Activated CD4-positive, alpha-beta T cell treated with anti-CD3 and anti-CD28 coated beads, Interleukin-2, amount 50 U/mL, for 48 hours (primary cell): ENCODE results near the gene FOS.
"Not testable (repeated sequence)": the region's sequence is repeated elsewhere in the genome, so short reads cannot be mapped to it uniquely, and the experiment has no call there.

Experiments used
- DNase-seq, 2 experiments: peaks; one replicate each; pipeline ENCODE4 v3.0.0-alpha.2; 2020

The FOS gene

GRCh38 chr14:75278422-75279152 lies at the start of gene FOS:
FOS (plus strand) TSS chr14:75278828; CDS start chr14:75278983, 155 bp downstream.
- peak; percentile 84 to 89 for DNase-seq

- DNase-seq, result no peak
Measured at GRCh38 chr14:75229661-75230139, 48.9 kb upstream of the FOS start.

DNA sequence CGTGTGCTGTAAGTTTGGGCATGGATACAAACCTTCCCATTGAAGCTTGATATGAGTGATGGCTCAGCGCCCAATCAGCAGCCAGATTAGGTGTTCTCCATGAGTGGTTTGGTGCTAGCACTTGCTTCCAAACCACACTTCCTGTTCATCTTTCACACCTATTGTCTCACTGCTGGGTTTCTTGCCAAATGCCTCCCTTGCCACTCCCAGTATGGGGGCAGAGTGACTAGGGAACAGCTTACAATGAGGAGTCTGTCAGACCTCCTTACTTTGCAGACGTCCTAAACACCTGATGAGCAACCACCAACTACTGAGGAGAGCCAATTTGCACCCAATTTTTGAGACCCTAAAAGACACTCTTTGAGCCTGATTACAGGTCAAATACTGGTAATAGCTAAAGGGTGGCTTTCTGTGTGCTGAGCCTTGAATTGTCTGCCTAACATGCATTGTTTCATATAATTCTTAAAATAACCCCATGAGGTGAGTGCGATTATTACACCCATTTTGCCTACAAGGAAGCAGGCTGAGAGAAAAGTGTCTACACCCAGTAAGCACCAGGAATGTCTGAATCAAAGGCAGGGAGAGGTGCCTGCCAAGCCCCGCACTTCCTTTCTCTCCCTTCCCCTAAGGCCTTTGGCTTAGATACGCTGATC lies 48.4 kb upstream of the FOS start:
- peak; percentile 17 to 41 for DNase-seq

GRCh38 chr14:75231320-75231719 lies 47.3 kb upstream of the FOS start:
- DNase-seq, result no peak

- DNase-seq, result no peak
Measured at GRCh38 chr14:75232191-75232590, 46.4 kb upstream of the FOS start.

DNA sequence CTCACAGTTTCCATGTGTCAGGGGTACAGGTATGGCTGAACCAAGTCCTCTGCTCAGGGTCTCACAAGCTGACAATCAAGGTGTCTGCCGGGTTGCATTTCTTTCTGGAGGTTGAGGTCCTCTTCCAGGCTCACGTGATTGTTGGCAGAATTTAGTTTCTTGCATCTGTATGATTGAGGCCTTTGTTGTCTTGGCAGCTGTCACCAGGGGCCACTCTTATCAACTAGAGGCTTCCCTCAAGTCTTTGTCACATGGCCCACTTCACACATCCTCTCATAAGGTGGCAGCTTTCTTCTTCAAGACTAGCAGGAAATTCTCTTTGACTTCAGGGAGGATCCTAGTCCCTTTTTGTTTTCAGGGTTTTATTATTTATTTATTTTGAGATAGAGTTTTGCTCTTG lies 46.0 kb upstream of the FOS start:
- no peak for DNase-seq

DNA sequence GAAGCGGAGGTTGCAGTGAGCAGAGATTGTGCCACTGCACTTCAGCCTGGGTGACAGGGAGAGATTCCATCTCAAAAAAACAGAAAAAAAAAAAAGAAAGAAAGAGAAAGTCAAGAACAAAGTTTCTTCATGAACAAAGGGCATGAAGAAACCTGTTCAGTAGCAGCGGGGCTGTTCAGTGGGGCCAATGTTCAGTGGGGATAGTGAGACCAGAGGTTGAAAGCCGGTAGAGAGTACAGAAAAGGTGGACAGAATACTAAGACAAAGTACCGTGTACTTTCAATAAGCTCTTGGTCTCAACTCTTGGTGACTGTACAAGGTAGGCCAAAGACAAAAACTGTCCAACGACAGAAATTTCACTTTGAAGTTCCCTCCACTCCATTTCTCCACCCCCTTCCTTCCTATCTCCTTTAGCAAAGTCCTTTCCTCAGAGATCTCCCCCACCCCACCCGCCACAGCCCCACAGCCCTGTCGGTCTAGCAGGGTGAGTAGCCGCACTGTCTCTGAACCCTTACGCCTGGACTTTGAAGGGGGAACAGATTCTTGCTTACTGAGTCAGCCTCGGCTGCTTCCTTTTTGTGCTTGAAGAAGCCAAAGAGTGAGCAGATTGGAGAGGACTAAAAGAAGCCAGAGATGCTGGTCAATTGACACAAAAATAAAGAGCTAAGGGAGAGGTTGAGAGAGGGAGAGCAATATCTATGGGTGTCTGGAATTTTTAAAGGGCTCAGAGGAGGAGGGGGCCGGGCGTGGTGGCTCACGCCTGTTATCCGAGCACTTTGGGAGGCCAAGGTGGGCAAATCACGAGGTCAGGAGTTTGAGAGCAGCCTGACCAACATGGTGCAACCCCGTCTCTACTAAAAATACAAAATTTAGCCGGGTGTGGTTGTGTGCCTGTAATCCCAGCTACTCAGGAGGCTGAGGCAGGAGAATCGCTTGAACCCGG lies 44.2 kb upstream of the FOS start:
- DNase-seq, result no peak

GRCh38 chr14:75235198-75235597 lies 43.4 kb upstream of the FOS start:
- not testable (repeated sequence) for DNase-seq

DNA sequence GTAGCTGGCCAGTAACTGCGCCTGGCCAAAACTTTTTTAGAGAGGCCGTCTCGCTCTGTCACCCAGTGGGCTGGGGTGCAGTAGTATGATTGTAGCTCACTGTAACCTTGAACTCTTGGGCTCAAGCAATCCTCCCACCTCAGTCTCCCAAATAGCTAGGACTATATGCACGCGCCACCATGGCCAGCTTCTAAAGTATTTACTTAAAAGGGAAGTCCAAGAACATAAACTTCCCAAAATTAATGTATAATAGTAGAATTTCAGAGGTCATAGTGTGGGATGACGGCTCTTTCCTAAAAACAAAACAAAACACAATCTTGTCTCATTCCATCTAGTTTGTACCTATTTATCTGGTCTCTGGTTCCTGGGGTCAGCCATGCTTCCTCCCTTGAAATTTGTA lies 42.2 kb upstream of the FOS start:
- no peak for DNase-seq

- DNase-seq, result no peak
Measured at GRCh38 chr14:75236901-75237419, 41.7 kb upstream of the FOS start.

DNA sequence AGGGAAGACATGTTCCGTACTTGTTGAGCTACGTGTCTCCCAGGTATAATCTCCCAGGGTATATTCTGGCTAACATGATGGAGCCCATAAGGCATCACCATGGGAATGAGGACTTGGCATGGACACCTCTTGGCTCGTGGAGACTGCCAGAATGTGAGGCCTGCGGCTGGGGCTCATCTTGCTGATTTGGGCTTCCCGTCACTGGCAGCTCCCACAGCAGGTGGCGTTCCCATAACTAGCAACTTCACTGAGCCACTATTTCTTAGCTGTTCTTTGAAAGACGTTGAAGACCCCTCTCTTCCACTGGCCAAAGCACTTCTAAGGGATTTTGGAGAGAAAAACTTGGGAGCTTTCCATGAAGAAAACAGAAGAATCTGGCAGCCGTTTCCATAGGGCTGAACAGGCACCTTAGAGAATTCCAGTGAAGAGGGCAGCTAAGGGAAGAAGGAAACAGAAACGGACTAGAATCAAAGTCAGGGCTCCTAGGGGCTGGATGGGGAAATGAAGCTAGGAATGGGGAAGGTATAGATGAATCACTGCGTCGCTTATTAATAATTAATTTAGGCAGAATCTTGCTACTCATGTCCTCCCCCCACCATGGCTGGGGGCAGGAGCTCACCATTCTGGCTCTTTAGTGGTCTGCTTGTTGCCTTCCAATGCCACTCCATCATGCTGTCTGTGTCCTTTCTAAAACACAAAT lies 39.7 kb upstream of the FOS start:
- no peak for DNase-seq

- DNase-seq, result no peak
Measured at GRCh38 chr14:75240781-75241180, 37.8 kb upstream of the FOS start.

DNA sequence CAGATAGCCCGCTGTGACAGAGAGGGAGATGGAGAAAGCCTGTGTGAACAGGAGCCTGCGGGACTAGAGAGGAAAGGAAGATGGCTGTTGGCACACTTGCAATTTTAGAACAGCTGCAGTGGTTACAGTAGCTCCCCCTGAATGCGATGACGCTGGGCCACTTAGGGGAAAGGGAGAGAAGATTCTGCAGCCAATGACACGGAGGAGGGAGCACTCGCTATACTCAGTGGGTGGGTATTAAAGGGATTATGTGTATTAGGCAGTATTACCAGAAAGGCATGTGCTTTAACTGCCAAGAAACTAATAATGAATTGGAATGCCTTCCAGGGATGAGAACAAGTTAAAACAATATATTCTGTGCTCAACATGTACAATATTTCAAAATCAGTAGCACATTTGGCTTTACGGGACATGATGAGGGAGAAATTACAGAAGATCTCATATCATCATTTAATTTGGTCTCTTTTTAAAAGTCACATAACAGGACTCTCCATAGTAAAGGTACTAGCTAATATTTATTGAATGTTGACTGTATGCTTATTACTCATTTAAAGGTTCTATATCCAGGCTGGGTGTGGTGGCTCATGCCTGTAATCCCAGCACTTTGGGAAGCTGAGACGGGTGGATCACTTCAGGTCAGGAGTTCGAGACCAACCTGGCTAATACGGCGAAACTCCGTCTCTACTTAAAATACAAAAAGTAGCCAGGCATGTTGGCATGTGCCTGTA lies 35.9 kb upstream of the FOS start:
- DNase-seq, result no peak

GRCh38 chr14:75244121-75244520 lies 34.5 kb upstream of the FOS start:
- no peak for DNase-seq

DNA sequence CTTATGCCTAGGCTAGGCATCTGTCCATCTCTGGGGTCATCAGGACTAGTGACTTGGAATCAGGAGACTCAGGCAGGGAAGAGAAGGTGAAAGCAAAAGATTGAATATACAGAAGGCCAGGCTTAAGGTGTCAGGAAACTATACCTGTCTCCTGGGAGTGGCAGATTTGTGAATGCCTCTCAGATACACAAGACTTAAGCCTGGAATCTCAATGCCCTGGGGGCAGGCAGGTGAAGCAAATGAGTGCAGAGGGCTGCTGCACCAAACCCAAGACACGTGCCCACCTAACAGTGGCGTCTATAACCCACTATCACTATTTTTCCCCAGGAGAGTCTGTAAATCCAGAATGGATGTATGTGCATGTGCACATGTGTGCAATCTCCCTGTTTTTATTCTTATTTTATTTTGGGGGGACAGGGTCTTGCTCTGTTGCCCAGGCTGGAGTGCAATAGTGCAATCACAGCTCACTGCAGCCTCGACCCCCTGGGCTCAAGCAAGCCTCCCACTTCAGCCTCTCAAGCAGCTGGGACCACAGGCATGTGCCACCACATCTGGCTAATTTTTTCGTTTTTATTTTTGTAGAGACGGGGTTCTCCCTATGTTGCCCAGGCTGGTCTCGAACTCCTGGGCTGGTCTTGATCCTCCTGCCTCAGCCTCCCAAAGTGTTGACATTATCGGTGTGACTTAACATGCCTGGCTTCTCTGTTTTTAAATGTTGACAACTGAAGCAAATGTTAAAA lies 31.9 kb upstream of the FOS start:
- no peak for DNase-seq

GRCh38 chr14:75247286-75247922 lies 31.2 kb upstream of the FOS start:
- peak; percentile 67 to 77 for DNase-seq

- DNase-seq, result no peak
Measured at GRCh38 chr14:75247939-75248338, 30.7 kb upstream of the FOS start.

DNA sequence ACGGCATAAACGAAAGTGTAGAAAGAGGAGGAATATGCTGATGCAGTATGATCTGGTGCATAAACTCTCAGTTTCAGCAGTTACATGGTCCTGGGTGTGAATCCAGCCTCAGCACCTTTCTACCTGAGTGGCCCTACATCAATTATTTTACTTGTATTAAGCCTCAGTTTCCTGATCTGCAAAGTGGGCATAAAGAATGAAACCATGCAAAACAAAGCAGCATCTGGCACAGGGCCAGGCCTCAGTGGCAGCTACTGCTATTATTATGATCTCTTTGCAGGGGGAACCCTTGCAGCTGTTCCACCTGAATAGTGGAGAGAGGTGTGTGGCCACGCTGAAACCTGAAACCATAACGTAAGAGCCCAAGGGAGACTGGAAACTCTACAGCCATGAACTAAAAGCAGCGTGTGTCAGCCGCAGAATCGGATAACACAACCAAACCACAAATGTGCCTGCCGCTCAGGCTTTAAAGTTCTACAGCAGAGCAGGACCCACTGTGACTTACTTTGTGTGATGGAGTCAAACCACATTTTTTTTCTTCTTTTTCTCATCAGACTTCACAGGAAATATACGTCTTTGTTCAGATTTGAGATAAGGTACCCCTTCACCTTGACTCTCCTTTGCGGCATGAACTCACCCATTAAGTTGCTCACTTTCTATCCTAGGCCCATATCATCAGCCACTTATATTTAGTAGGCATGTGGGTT lies 29.2 kb upstream of the FOS start:
- peak; percentile 75 to 84 for DNase-seq

DNA sequence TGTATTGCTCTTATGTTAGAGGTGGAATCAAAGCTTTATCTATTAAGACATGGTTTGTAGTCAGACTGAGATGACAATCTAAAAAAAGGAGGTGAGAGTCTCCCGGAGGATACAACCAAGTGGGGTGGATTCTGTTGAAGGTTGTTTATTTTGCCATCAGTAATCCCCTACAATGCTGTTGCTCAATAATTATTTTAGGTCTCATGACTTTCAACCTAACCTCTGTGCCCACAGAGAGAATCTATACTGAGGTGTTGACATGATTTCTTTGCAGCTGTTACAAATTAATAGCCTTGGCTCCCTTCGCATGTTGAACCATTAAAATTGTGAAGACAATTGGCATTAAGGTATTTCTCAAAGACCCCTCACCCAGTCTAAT lies 28.7 kb upstream of the FOS start:
- DNase-seq, result no peak

DNA sequence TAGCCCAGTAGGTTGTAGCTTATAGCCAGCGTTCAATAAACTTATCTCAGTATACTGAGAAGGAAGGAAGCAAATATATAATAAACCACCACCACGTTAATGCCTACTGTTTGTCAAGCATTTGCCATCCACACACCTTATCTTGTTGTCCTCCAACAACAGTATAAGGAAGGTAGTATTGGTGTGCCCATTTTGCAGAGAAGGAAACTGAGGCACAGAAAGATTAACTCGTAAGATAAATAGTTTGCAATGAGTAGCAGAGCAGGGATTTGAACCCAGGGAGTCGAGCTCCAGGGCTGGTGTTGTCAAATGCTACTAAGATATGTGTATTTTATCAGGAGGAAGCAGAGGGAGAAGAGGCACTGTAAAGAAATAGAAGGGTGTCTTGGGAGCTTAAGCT lies 27.8 kb upstream of the FOS start:
- no peak for DNase-seq
